Suprapubic skin (tissue), 4 donors: ENCODE data around the gene KIAA1217. TPM values are rescaled to one million over a fixed set of nuclear protein-coding genes. Genes with fewer than 3 reads are reported as not detected.

ENCODE experiments used
- DNase-seq, 2 donors: peaks; one replicate each; pipeline ENCODE4 v3.0.0-alpha.2; 2019; ENCODE audit warnings: low spot score in 2 of 2
- H3K27ac ChIP-seq: fragments of 200-600 bp; sonication (generic); one replicate; pipeline ENCODE4 v1.5.1; 2019
- H3K27me3 ChIP-seq: fragments of 200-600 bp; sonication (generic); one replicate; pipeline ENCODE4 v1.5.1; 2019
- H3K36me3 ChIP-seq: fragments of 200-600 bp; sonication (generic); one replicate; pipeline ENCODE4 v1.5.1; 2019
- H3K4me1 ChIP-seq: fragments of 200-600 bp; sonication (generic); one replicate; pipeline ENCODE4 v1.5.1; 2019
- H3K4me3 ChIP-seq: fragments of 200-600 bp; sonication (generic); one replicate; pipeline ENCODE4 v1.5.1; 2019; ENCODE audit warnings: mild to moderate bottlenecking
- H3K9me3 ChIP-seq: fragments of 200-600 bp; sonication (generic); one replicate; pipeline ENCODE4 v1.5.1; 2019
- EP300 ChIP-seq: sonication (generic); formaldehyde crosslinking; IDR thresholded peaks from one replicate; pipeline ENCODE4 v1.6.1; 2017; ENCODE audit warnings: antibody characterized with exemption
- POLR2A ChIP-seq, 2 donors: fragments of 450-650 bp; IDR thresholded peaks; one replicate each; pipeline ENCODE4 v1.6.1; 2017; ENCODE audit warnings: antibody characterized with exemption in 2 of 2, mild to moderate bottlenecking in 2 of 2, moderate library complexity in 2 of 2
- POLR2AphosphoS5 ChIP-seq, 3 donors: sonication (generic); formaldehyde crosslinking; IDR thresholded peaks; one replicate each; pipeline ENCODE4 v1.6.1; 2017; ENCODE audit warnings: antibody characterized with exemption in 3 of 3
- WGBS: methylation state at CpG from one replicate; pipeline ENCODE4 v1.1.5; 2018; 5-methylcytosine and 5-hydroxymethylcytosine counted together
- total RNA-seq, 4 donors: library from RNA; depleted of rRNA; stranded (reverse); fragments of >200 nt; gene quantifications; one replicate each; pipeline ENCODE4 v1.1.0, GENCODE V29; 2016
- TF ChIP-seq, protein P1 (sequence below), 2 donors: fragments of 200-600 bp in 1 of 2; fragments of 450-650 bp in 1 of 2; sonication (generic) in 1 of 2; IDR thresholded peaks; one replicate each; pipeline ENCODE4 v1.5.1; 2016 to 2019; ENCODE audit warnings: antibody characterized with exemption in 2 of 2, mild to moderate bottlenecking in 1 of 2, moderate library complexity in 1 of 2

KIAA1217 gene
- total RNA-seq, 4 donors from 2014 or later, result 59.2 to 109 (median 72.1) TPM

DNA sequence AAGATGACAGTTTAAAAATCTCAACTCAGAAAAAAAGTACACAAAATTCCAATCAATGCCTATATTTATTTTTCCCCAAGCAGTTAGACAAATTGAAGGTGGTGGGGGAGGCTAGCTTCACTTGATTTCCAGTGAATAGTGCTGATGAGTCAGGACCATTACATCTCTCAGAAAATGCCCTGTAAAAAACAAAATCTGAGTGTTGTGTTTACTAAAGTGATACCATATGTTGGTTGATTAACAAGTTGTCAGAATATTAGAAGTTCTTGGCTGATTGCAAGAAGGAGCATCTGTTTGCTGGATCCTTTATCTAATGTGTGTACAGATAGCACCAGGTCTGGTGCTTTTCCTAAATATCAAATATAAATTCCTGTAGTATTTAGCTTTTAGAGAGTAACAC lies 31.3 kb upstream of the KIAA1217 start:
- no peaks in the 10 kb centered on the region for H3K4me1 ChIP-seq
- DNase-seq, result no peak
- H3K4me3 ChIP-seq, result no peak overlapping the region
- H3K27ac ChIP-seq, result no peak overlapping the region
- no peaks in the 10 kb centered on the region for H3K9me3 ChIP-seq
- H3K36me3 ChIP-seq, result no peaks in the 10 kb centered on the region
- no peaks in the 10 kb centered on the region for H3K27me3 ChIP-seq
- TF ChIP-seq EP300, result no peak
- TF ChIP-seq, protein P1, sequence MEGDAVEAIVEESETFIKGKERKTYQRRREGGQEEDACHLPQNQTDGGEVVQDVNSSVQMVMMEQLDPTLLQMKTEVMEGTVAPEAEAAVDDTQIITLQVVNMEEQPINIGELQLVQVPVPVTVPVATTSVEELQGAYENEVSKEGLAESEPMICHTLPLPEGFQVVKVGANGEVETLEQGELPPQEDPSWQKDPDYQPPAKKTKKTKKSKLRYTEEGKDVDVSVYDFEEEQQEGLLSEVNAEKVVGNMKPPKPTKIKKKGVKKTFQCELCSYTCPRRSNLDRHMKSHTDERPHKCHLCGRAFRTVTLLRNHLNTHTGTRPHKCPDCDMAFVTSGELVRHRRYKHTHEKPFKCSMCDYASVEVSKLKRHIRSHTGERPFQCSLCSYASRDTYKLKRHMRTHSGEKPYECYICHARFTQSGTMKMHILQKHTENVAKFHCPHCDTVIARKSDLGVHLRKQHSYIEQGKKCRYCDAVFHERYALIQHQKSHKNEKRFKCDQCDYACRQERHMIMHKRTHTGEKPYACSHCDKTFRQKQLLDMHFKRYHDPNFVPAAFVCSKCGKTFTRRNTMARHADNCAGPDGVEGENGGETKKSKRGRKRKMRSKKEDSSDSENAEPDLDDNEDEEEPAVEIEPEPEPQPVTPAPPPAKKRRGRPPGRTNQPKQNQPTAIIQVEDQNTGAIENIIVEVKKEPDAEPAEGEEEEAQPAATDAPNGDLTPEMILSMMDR (IDR thresholded peaks at IDR 0.05), result no peak

DNA sequence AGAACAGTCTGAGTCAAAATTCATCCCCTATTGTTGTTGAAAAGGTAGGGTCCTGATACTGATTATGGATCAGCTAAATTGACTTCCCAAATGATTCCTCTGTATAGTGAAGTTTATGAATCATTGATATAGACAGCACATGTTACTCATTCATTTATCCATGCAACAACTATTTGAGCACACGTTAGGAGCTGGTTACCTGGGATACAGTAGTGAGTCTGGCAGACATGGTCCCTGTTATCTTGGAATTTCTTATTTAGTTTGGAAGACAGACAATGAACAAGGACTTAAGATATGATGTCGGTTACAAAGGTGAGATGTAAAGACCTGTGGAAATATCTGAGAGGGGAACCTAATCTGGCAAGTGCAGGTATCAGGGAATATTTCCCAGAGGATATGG lies 28.0 kb upstream of the KIAA1217 start:
- TF ChIP-seq EP300 (no peak), POLR2A (IDR thresholded peaks at IDR 0.05) (no peak), POLR2AphosphoS5 (IDR thresholded peaks at IDR 0.05) (no peak)
- TF ChIP-seq, protein P1 (IDR thresholded peaks at IDR 0.05), result no peak
- DNase-seq, result no peak
- H3K27ac ChIP-seq, result no peak overlapping the region
- H3K36me3 ChIP-seq, result no peaks in the 10 kb centered on the region
- no peaks in the 10 kb centered on the region for H3K4me1 ChIP-seq
- peaks cover 4% of the 10 kb centered on the region for H3K27me3 ChIP-seq
- H3K4me3 ChIP-seq, result no peak overlapping the region
- WGBS, result 83% methylated on average over 2 of the region's 2 CpGs
- no peaks in the 10 kb centered on the region for H3K9me3 ChIP-seq

DNA sequence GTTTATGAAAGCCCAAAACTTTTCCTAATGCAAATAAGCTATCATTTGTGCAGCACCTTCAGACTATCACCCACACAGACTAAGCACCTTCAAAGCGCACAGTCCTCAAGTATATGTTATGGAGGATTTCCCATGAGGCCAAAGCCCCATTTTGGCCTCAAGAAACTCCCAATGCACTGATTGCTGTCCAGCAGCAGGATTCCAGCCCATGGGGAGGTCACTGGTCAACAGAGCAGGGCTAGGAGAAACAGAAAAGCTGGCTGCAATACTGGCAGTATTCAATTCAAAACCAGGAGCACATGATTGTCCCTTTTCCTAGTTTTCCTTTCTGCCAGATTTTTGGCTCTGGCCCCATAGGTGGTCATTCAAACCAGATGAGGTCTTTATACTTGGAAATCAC lies 24.5 kb upstream of the KIAA1217 start:
- Histone ChIP-seq H3K4me1 (no peaks in the 10 kb centered on the region), H3K4me3 (no peak overlapping the region), H3K36me3 (no peaks in the 10 kb centered on the region), H3K27ac (no peak overlapping the region), H3K27me3 (peaks cover 4% of the 10 kb centered on the region), H3K9me3 (no peaks in the 10 kb centered on the region)
- WGBS, result 90% methylated on average over 1 of the region's 1 CpG
- no peak for TF ChIP-seq EP300
- TF ChIP-seq, protein P1 (IDR thresholded peaks at IDR 0.05), result no peak
- no peak for TF ChIP-seq POLR2AphosphoS5 (IDR thresholded peaks at IDR 0.05)
- no peak for TF ChIP-seq POLR2A (IDR thresholded peaks at IDR 0.05)
- DNase-seq, result no peak

DNA sequence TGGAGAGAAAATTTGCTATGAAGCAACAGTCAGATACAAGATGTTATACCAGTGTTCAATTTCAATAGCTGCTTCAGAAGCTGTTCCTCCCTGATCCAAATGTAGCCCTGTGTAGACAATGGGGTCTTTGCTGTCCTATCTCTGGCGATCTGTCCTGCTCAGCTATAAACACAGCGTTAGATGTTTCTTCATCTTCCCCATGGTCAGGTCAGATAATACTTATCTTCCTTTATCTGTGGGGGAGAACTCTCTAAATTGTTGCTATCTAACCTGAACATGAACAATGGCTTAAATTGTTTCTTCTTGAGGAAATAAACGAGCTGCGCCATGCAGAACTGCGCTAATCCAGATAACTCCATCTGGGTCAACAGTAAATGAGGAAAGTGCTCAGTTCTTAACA lies 15.6 kb upstream of the KIAA1217 start:
- DNase-seq, result no peak
- no peak overlapping the region for H3K27ac ChIP-seq
- H3K4me3 ChIP-seq, result no peak overlapping the region
- peaks cover 7% of the 10 kb centered on the region for H3K4me1 ChIP-seq
- TF ChIP-seq POLR2AphosphoS5 (IDR thresholded peaks at IDR 0.05) (no peak), EP300 (no peak), POLR2A (IDR thresholded peaks at IDR 0.05) (no peak)
- TF ChIP-seq, protein P1 (IDR thresholded peaks at IDR 0.05), result no peak
- H3K9me3 ChIP-seq, result no peaks in the 10 kb centered on the region
- H3K27me3 ChIP-seq, result no peaks in the 10 kb centered on the region
- H3K36me3 ChIP-seq, result no peaks in the 10 kb centered on the region
- 91% methylated on average over 5 of the region's 5 CpGs for WGBS

DNA sequence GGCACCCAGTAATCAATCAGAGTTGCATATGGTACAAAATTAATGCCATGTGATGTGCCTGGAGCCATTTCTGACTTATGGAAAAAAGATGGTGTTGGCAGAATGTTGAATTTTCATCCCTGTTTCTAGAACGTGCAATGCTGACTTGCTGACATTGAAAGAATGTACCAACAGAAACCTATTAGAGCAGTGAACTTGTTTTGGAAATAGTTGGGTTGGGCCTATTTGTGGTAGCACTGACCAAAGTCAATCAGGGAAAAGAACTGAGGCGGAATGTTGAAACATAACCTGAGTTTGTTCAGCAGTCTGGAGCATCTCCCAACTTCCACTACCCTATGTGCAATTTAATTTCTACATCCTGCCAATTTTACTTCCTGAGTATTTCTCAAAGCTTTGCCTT lies 11.7 kb upstream of the KIAA1217 start:
- Histone ChIP-seq H3K4me3 (no peak overlapping the region), H3K27me3 (no peaks in the 10 kb centered on the region), H3K4me1 (peaks cover 7% of the 10 kb centered on the region), H3K36me3 (no peaks in the 10 kb centered on the region), H3K27ac (no peak overlapping the region), H3K9me3 (no peaks in the 10 kb centered on the region)
- 75% methylated on average over 2 of the region's 2 CpGs for WGBS
- DNase-seq, result no peak
- TF ChIP-seq, protein P1 (IDR thresholded peaks at IDR 0.05), result no peak
- TF ChIP-seq EP300 (no peak), POLR2A (IDR thresholded peaks at IDR 0.05) (no peak), POLR2AphosphoS5 (IDR thresholded peaks at IDR 0.05) (no peak)
